UCSD-AML1 (cell line): ENCODE results near the gene KIAA0825.
A peak's percentile ranks its signal among the peaks of the same experiment; 100 is the strongest.

ENCODE experiments used
- DNase-seq: peaks from one replicate; lab custom pipeline; 2025; ENCODE audit not compliant: unreplicated experiment; lab: John Stamatoyannopoulos, UW

KIAA0825 gene, protein sequence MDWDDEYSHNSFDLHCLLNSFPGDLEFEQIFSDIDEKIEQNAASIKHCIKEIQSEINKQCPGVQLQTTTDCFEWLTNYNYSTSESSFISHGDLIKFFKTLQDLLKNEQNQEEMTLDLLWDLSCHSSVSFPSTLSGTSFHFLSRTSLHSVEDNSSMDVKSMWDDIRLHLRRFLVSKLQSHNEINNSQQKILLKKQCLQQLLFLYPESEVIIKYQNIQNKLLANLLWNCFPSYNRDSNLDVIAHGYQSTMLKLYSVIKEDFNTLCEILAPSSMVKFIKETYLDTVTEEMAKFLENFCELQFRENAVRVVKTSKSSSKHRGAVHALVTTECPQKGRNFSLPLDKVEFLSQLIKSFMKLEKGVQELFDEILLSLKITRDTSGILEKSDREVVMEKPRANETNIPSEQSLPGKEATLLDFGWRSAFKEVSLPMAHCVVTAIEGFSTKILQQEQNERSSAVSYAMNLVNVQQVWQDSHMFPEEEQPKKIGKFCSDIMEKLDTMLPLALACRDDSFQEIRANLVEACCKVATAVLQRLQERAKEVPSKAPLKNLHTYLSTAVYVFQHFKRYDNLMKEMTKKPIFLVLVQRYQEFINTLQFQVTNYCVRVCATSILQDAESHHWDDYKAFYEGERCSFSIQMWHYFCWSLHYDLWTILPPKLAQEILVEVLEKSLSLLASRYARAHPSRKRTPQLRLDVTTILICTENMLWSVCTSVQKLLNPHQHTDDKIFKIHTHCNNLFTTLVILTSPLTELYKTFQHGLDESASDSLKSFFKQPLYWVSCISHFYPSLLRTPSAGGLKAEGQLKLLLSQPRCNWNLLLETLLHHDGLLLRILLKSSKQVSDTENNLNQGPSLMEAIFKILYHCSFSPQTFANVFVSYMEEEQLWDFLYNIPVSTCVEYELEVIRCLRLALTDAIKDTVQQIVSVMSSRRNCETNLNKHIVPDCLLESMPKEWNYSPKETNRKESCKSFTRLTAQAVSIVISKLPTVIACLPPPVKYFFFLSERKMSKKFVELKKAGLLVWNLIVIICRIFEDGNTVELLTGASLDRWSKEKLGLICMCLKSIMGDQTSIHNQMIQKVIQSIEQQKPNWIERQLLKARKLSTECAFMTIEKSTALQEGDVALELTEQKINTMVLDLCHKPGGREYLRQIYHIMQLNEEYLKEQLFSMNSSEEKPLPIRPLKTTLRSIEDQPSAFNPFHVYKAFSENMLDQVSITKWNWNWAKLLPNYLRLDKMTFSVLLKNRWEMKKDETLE (N-terminal part only)

GRCh38 chr5:94618493-94619328, at the start of gene KIAA0825, which contains the start of gene SLF1:
KIAA0825 (minus strand) TSS chr5:94618604; CDS start chr5:94537126, 81,478 bp downstream.
SLF1 (plus strand) TSS chr5:94618669; CDS start chr5:94628811, 10,142 bp downstream.
- DNase-seq = peak; percentile 86

DNA sequence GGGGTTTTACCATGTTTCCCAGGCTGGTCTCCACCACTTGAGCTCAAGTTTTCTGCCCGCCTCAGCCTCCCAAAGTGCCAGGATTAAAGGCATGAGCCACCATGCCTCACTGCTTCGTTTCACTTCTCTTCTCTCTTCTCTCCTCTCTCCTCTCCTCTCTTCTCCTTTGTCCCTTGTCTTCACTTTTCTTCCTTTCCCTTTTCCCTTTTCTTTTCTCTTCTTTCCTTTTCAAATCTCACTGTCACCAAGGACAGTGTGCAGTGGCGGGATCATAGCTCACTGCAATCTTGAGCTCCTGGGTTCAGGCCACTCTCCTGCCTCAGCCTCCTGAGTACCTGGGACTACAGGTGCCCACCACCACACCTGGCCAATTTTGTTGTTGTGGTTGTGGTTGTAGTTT, 49.5 kb upstream of the KIAA0825 start:
- DNase-seq = no peak

- DNase-seq = no peak
Measured at GRCh38 chr5:94661086-94661485, 42.7 kb upstream of the KIAA0825 start.

- DNase-seq = no peak
Measured at GRCh38 chr5:94660506-94660905, 42.1 kb upstream of the KIAA0825 start.

DNA sequence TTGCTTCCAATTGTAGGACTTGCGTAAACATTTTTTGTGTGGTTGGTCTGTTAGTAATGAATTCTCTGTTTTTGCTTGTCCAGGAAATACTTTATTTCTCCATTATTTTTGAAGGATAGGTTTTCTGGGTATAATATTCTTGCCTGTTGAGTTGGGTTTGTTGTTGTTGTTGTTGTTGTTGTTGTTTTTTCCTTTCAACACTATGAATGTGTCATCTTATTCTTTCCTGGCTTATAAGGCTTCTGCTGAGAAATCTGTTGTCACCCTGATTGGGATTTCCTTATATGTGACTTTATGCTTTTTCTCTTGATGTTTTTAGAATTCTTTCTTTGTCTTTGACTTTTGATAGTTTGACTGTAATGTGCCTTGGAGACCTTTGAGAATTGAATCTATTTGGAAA, 39.9 kb upstream of the KIAA0825 start:
- DNase-seq = no peak

- DNase-seq = no peak
Measured at GRCh38 chr5:94649874-94650273, 31.5 kb upstream of the KIAA0825 start.

DNA sequence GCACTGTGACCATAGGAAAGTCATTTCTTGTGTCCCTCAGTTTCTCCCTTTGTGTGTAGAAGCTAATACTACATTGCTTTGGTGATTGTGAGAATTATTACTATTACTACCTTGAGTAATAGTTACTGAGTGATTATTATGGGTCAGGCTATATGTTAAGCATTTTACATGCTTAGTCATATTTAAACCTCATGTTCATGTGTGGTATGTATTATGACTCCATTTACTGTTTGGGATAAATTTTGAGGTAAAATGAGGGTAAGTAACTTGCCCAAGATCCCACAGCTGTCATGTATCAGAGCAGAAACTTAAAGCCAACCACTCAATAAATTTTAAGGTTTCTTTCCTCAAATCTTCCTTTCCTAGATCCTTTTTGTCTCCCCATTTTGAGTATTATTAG, 28.4 kb upstream of the KIAA0825 start:
- DNase-seq = no peak

- DNase-seq = no peak
Measured at GRCh38 chr5:94645053-94645452, 26.6 kb upstream of the KIAA0825 start.

GRCh38 chr5:94640176-94640575, 21.8 kb upstream of the KIAA0825 start:
- DNase-seq = no peak

- no peak for DNase-seq
Measured at GRCh38 chr5:94632024-94632423, 13.6 kb upstream of the KIAA0825 start.

DNA sequence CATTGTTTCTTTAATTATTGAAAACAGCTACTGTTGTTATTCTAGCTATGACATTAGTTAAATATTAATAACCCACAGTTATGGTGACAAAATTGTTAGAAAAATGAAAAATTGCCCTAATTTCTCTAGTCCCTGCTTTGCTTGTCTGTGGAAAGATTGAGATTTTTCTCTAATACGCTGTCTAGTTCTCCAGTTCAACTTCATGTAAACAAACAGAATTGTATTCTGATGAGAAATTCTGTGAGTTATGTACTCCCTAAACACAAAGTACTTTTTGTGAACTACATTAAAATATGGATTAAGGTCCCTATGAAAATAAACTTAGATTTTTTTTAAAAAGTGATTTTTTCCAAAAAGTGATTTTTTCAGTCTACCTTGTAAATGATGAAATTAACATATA, 8.8 kb upstream of the KIAA0825 start:
- DNase-seq = no peak

- no peak for DNase-seq
Measured at GRCh38 chr5:94623877-94624276, 5.5 kb upstream of the KIAA0825 start.

GRCh38 chr5:94623011-94623410, 4.6 kb upstream of the KIAA0825 start:
- no peak for DNase-seq

GRCh38 chr5:94621763-94622162, 3.4 kb upstream of the KIAA0825 start:
- no peak for DNase-seq

DNA sequence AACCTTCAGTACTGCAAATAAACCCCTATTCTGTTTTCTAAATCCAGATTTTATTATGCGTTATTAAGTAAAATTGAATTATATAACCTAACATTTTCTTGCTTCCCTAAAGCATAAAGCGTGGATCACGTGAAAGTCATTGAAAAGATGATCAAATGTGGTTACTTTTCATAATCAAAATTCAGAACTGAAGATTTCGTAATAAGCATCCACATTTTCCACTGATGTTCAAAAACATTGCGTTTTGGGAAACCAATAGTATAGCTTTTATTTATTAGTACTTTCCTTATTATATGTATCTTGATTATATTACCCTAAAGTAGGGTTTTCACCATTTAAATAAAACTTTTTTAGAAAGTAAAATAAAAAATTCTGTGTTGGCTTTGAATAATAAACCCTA, 1.9 kb upstream of the KIAA0825 start:
- no peak for DNase-seq

- no peak for DNase-seq
Measured at GRCh38 chr5:94618029-94618492, 343 bp downstream of the KIAA0825 start.

- DNase-seq = no peak
Measured at GRCh38 chr5:94615862-94616261, 2.5 kb downstream of the KIAA0825 start.

GRCh38 chr5:94614156-94614805, 4.1 kb downstream of the KIAA0825 start:
- no peak for DNase-seq

DNA sequence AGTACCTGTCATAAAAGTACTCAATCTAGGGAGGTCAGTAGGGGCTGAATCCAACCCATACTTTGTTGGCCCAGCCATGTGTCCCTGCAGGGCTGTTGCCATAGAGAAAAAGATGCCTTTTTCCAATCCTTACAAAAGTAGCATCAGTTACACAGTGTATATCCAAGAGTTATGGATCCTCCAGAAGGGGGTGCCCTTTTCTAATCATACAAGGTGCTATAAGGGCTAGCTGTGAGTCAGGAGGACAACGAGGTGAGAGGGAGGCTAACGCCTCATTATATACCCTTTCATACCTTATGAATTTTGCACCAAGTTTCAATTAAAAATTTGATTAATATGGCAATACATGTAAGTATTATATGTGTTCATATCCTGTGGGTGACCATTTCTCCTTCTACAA, 4.8 kb downstream of the KIAA0825 start:
- DNase-seq = no peak
